ENCODE measurements around the gene PPA1.
A peak's percentile ranks its signal among the peaks of the same experiment; 100 is the strongest.

PPA1 gene

GRCh38 chr10:70191972-70192305, 41.3 kb downstream of the PPA1 start:
- H3K4me3 ChIP-seq (ENCODE audit: control insufficient read depth, low read depth, low read length), result no peak overlapping the region
- TF ChIP-seq CTCF (IDR thresholded peaks at IDR 0.05; ENCODE audit: control insufficient read depth, insufficient read depth, low read depth, low read length, missing control alignments), result no peak
- DNase-seq (ENCODE audit: low read depth), result peak; percentile 94

GRCh38 chr10:70191161-70191971, 41.9 kb downstream of the PPA1 start:
- DNase-seq (ENCODE audit: low read depth), result no peak
- no peak for TF ChIP-seq CTCF (IDR thresholded peaks at IDR 0.05; ENCODE audit: control insufficient read depth, insufficient read depth, low read depth, low read length, missing control alignments)
- H3K4me3 ChIP-seq (ENCODE audit: control insufficient read depth, low read depth, low read length), result no peak overlapping the region

GRCh38 chr10:70190581-70190980, 42.6 kb downstream of the PPA1 start:
- H3K4me3 ChIP-seq (ENCODE audit: control insufficient read depth, low read depth, low read length), result no peak overlapping the region
- no peak for DNase-seq (ENCODE audit: low read depth)
- TF ChIP-seq CTCF (IDR thresholded peaks at IDR 0.05; ENCODE audit: control insufficient read depth, insufficient read depth, low read depth, low read length, missing control alignments), result no peak

GRCh38 chr10:70190102-70190501, 43.1 kb downstream of the PPA1 start:
- no peak overlapping the region for H3K4me3 ChIP-seq (ENCODE audit: control insufficient read depth, low read depth, low read length)
- no peak for DNase-seq (ENCODE audit: low read depth)
- TF ChIP-seq CTCF (IDR thresholded peaks at IDR 0.05; ENCODE audit: control insufficient read depth, insufficient read depth, low read depth, low read length, missing control alignments), result no peak

GRCh38 chr10:70188768-70189167, 44.5 kb downstream of the PPA1 start:
- H3K4me3 ChIP-seq (ENCODE audit: control insufficient read depth, low read depth, low read length), result no peak overlapping the region
- no peak for TF ChIP-seq CTCF (IDR thresholded peaks at IDR 0.05; ENCODE audit: control insufficient read depth, insufficient read depth, low read depth, low read length, missing control alignments)
- no peak for DNase-seq (ENCODE audit: low read depth)

GRCh38 chr10:70186571-70186970, 46.7 kb downstream of the PPA1 start:
- DNase-seq (ENCODE audit: low read depth), result no peak
- no peak for TF ChIP-seq CTCF (IDR thresholded peaks at IDR 0.05; ENCODE audit: control insufficient read depth, insufficient read depth, low read depth, low read length, missing control alignments)
- H3K4me3 ChIP-seq (ENCODE audit: control insufficient read depth, low read depth, low read length), result no peak overlapping the region
